Measurements from ENCODE around the gene VIT. TPM values are rescaled to one million over a fixed set of nuclear protein-coding genes. Genes with fewer than 3 reads are reported as not detected.

Gene VIT
- total RNA-seq, 1 donor from 2014 or later = 4.2 TPM

- Histone ChIP-seq H3K27ac (no peak overlapping the region), H3K36me3 (no peaks in the 10 kb centered on the region), H3K9me3 (no peaks in the 10 kb centered on the region), H3K27me3 (ENCODE audit: low read depth) (no peaks in the 10 kb centered on the region), H3K4me1 (no peaks in the 10 kb centered on the region), H3K4me3 (no peak overlapping the region)
- ATAC-seq (peak; percentile 23 to 45), DNase-seq (no peak)
- TF ChIP-seq, protein P1, sequence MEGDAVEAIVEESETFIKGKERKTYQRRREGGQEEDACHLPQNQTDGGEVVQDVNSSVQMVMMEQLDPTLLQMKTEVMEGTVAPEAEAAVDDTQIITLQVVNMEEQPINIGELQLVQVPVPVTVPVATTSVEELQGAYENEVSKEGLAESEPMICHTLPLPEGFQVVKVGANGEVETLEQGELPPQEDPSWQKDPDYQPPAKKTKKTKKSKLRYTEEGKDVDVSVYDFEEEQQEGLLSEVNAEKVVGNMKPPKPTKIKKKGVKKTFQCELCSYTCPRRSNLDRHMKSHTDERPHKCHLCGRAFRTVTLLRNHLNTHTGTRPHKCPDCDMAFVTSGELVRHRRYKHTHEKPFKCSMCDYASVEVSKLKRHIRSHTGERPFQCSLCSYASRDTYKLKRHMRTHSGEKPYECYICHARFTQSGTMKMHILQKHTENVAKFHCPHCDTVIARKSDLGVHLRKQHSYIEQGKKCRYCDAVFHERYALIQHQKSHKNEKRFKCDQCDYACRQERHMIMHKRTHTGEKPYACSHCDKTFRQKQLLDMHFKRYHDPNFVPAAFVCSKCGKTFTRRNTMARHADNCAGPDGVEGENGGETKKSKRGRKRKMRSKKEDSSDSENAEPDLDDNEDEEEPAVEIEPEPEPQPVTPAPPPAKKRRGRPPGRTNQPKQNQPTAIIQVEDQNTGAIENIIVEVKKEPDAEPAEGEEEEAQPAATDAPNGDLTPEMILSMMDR (IDR thresholded peaks at IDR 0.05) = no peak
- intact Hi-C loops (cut with DNase I) = no loop called here
These were observed 9.7 kb downstream of the VIT start for GRCh38 chr2:36706021-36706876.

DNA sequence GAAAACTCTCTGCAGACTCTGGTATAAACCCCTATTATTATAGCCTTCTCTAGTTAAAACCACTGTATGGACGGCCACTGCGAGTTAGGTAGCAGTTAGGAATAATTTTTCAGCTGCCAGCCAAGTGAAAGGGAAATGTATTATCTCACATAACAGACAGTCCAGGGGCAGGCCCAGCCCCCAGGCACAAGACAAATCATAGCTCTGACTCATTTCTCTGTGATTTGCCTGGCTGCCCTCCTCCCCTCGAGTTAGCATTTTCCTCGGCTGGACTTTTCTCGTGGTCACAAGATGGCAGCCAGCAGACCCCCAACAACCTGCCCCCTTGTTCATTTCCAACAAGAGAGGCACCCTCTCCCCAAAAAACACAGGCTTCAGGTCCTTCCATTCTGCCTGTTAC, 10.5 kb downstream of the VIT start:
- DNase-seq (no peak), ATAC-seq (no peak)
- TF ChIP-seq, protein P1 (IDR thresholded peaks at IDR 0.05) = no peak
- Histone ChIP-seq H3K27ac (no peak overlapping the region), H3K4me1 (no peaks in the 10 kb centered on the region), H3K36me3 (no peaks in the 10 kb centered on the region), H3K27me3 (ENCODE audit: low read depth) (no peaks in the 10 kb centered on the region), H3K4me3 (no peak overlapping the region), H3K9me3 (no peaks in the 10 kb centered on the region)
- intact Hi-C loops (cut with DNase I) = no loop called here

GRCh38 chr2:36708041-36708741, 11.7 kb downstream of the VIT start:
- TF ChIP-seq, protein P1 (IDR thresholded peaks at IDR 0.05) = no peak
- H3K9me3 ChIP-seq = no peaks in the 10 kb centered on the region
- H3K4me1 ChIP-seq = no peaks in the 10 kb centered on the region
- DNase-seq (no peak), ATAC-seq (no peak)
- H3K4me3 ChIP-seq = no peak overlapping the region
- H3K27ac ChIP-seq = no peak overlapping the region
- H3K36me3 ChIP-seq = no peaks in the 10 kb centered on the region
- no peaks in the 10 kb centered on the region for H3K27me3 ChIP-seq (ENCODE audit: low read depth)
- intact Hi-C loops (cut with DNase I) = no loop called here

- no peaks in the 10 kb centered on the region for H3K9me3 ChIP-seq
- H3K27me3 ChIP-seq (ENCODE audit: low read depth) = no peaks in the 10 kb centered on the region
- ATAC-seq (no peak), DNase-seq (no peak)
- intact Hi-C loops (cut with DNase I) = no loop called here
- TF ChIP-seq, protein P1 (IDR thresholded peaks at IDR 0.05) = no peak
- no peaks in the 10 kb centered on the region for H3K4me1 ChIP-seq
- no peak overlapping the region for H3K4me3 ChIP-seq
- no peak overlapping the region for H3K27ac ChIP-seq
- H3K36me3 ChIP-seq = no peaks in the 10 kb centered on the region
These were observed 14.5 kb downstream of the VIT start for GRCh38 chr2:36710858-36711515.

DNA sequence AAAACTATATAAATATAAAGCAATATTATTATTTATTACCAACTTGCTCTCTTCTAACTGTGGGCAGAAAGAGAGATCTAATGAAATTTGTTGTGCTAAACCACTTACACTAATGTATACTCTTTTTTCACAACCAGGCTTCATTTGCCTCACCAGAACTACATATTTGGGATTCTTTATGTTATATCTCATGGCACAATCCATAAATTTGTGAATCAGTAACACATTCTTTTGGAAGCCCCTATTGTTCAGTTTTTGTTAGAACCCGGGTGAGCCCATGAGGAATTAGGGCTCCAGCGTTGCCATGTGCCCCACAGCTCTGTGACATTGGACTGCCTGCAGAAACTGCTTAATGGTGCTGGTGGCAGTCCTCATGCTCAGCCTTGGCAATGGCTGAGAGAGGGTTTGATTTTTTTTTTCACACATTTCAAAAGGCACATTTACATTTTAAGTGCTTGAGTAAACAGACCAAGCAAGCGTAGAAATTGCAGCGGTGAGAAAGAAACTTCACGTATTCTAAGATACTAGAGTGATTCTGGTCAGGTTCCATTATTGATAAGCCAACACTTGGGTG, 15.3 kb downstream of the VIT start:
- Histone ChIP-seq H3K4me1 (no peaks in the 10 kb centered on the region), H3K27ac (no peak overlapping the region), H3K27me3 (ENCODE audit: low read depth) (no peaks in the 10 kb centered on the region), H3K9me3 (no peaks in the 10 kb centered on the region), H3K4me3 (no peak overlapping the region), H3K36me3 (no peaks in the 10 kb centered on the region)
- ATAC-seq (no peak), DNase-seq (no peak)
- TF ChIP-seq, protein P1 (IDR thresholded peaks at IDR 0.05) = no peak
- intact Hi-C loops (cut with DNase I) = no loop called here
